ENCODE measurements around the gene SHISA9. TPM values are rescaled to one million over a fixed set of nuclear protein-coding genes. Genes with fewer than 3 reads are reported as not detected.

SHISA9 gene
- total RNA-seq, 2 donors from 2014 or later, result 1.8 to 4.6 TPM

- Histone ChIP-seq H3K27me3 (no peaks in the 10 kb centered on the region), H3K4me3 (no peak overlapping the region), H3K27ac (no peak overlapping the region), H3K4me1 (no peaks in the 10 kb centered on the region), H3K9me3 (no peaks in the 10 kb centered on the region), H3K36me3 (replicated peaks in 1 of 2; ENCODE audit: insufficient read depth in 1 of 2, low read depth in 2 of 2) (no peaks in the 10 kb centered on the region)
- 31 to 40% methylated on average over 4 of the region's 4 CpGs for WGBS, 2 donors
- DNase-seq (no peak), ATAC-seq (no peak)
- intact Hi-C loops (cut with DNase I), result no loop called here
- no peak for TF ChIP-seq CTCF (IDR thresholded peaks at IDR 0.05)
- TF ChIP-seq POLR2A (IDR thresholded peaks at IDR 0.05), result no peak
Measured at GRCh38 chr16:13171313-13171712, 269.9 kb downstream of the SHISA9 start.

GRCh38 chr16:13176711-13177110 lies 275.3 kb downstream of the SHISA9 start:
- TF ChIP-seq CTCF (IDR thresholded peaks at IDR 0.05) (no peak), POLR2A (IDR thresholded peaks at IDR 0.05) (no peak)
- H3K4me3 ChIP-seq, result no peak overlapping the region
- no peaks in the 10 kb centered on the region for H3K4me1 ChIP-seq
- H3K27ac ChIP-seq, result no peak overlapping the region
- no peak for ATAC-seq
- H3K36me3 ChIP-seq (replicated peaks in 1 of 2; ENCODE audit: insufficient read depth in 1 of 2, low read depth in 2 of 2), result no peaks in the 10 kb centered on the region
- intact Hi-C loops (cut with DNase I), result no loop called here
- no peak for DNase-seq
- WGBS, 2 donors, result 36 to 54% methylated on average over 3 of the region's 3 CpGs
- no peaks in the 10 kb centered on the region for H3K27me3 ChIP-seq
- H3K9me3 ChIP-seq, result no peaks in the 10 kb centered on the region

GRCh38 chr16:13178318-13178717 lies 276.9 kb downstream of the SHISA9 start:
- Histone ChIP-seq H3K4me3 (no peak overlapping the region), H3K27me3 (no peaks in the 10 kb centered on the region), H3K4me1 (no peaks in the 10 kb centered on the region), H3K36me3 (replicated peaks in 1 of 2; ENCODE audit: insufficient read depth in 1 of 2, low read depth in 2 of 2) (no peaks in the 10 kb centered on the region), H3K27ac (no peak overlapping the region), H3K9me3 (no peaks in the 10 kb centered on the region)
- ATAC-seq (no peak), DNase-seq (no peak)
- TF ChIP-seq CTCF (IDR thresholded peaks at IDR 0.05) (no peak), POLR2A (IDR thresholded peaks at IDR 0.05) (no peak)
- WGBS, 2 donors, result 31 to 41% methylated on average over 8 of the region's 8 CpGs
- intact Hi-C loops (cut with DNase I), result no loop called here

GRCh38 chr16:13181432-13181831 lies 280.0 kb downstream of the SHISA9 start:
- 56 to 65% methylated on average over 3 of the region's 3 CpGs for WGBS, 2 donors
- Histone ChIP-seq H3K36me3 (replicated peaks in 1 of 2; ENCODE audit: insufficient read depth in 1 of 2, low read depth in 2 of 2) (no peaks in the 10 kb centered on the region), H3K27ac (no peak overlapping the region), H3K4me1 (no peaks in the 10 kb centered on the region), H3K27me3 (peaks cover 0 to 5% of the 10 kb centered on the region in 2 donors), H3K9me3 (no peaks in the 10 kb centered on the region), H3K4me3 (no peak overlapping the region)
- no peak for ATAC-seq
- intact Hi-C loops (cut with DNase I), result no loop called here
- DNase-seq, result no peak
- TF ChIP-seq POLR2A (IDR thresholded peaks at IDR 0.05), result no peak
- TF ChIP-seq CTCF (IDR thresholded peaks at IDR 0.05), result no peak

GRCh38 chr16:13186813-13187212 lies 285.4 kb downstream of the SHISA9 start:
- TF ChIP-seq POLR2A (IDR thresholded peaks at IDR 0.05), result no peak
- TF ChIP-seq CTCF (IDR thresholded peaks at IDR 0.05), result peak in 4 of 7 experiments; percentile 30 to 43 (median 32)
- Histone ChIP-seq H3K27me3 (peaks cover 0 to 5% of the 10 kb centered on the region in 2 donors), H3K4me3 (no peak overlapping the region), H3K9me3 (no peaks in the 10 kb centered on the region), H3K4me1 (no peaks in the 10 kb centered on the region), H3K36me3 (replicated peaks in 1 of 2; ENCODE audit: insufficient read depth in 1 of 2, low read depth in 2 of 2) (no peaks in the 10 kb centered on the region), H3K27ac (no peak overlapping the region)
- no peak for ATAC-seq
- peak in 3 of 4 donors; percentile 7 to 23 (median 14) for DNase-seq
- intact Hi-C loops (cut with DNase I), result no loop called here
- WGBS, 2 donors, result 8 to 20% methylated on average over 5 of the region's 5 CpGs
